Ishikawa (cell line): ENCODE results near the gene MRPL44.

Source experiments
- CEBPB ChIP-seq: IDR thresholded peaks from 2 replicates; pipeline ENCODE4 v1.6.1; 2012
- CREB1 ChIP-seq: IDR thresholded peaks from 2 replicates; pipeline ENCODE4 v1.6.1; 2012; ENCODE audit warnings: low read depth
- EGR1 ChIP-seq: IDR thresholded peaks from 2 replicates; pipeline ENCODE4 v1.6.1; 2012
- EP300 ChIP-seq: IDR thresholded peaks from 2 replicates; pipeline ENCODE4 v1.6.1; 2012; ENCODE audit warnings: borderline replicate concordance
- FOXM1 ChIP-seq: IDR thresholded peaks from 2 replicates; pipeline ENCODE4 v1.6.1; 2012; ENCODE audit warnings: low read depth, borderline replicate concordance
- NFIC ChIP-seq: IDR thresholded peaks from 2 replicates; pipeline ENCODE4 v1.6.1; 2012
- RAD21 ChIP-seq: IDR thresholded peaks from 2 replicates; pipeline ENCODE4 v1.6.1; 2012; ENCODE audit warnings: low read depth
- TAF1 ChIP-seq: IDR thresholded peaks from 2 replicates; pipeline ENCODE4 v1.6.1; 2012; ENCODE audit warnings: low read depth, mild to moderate bottlenecking
- TCF12 ChIP-seq: IDR thresholded peaks from 2 replicates; pipeline ENCODE4 v1.6.1; 2012; ENCODE audit warnings: low read depth
- TEAD4 ChIP-seq: IDR thresholded peaks from 2 replicates; pipeline ENCODE4 v1.6.1; 2012
- YY1 ChIP-seq: IDR thresholded peaks from 2 replicates; pipeline ENCODE4 v1.6.1; 2012; ENCODE audit warnings: low read depth
- ZBTB7A ChIP-seq: IDR thresholded peaks from 2 replicates; pipeline ENCODE4 v1.6.1; 2012; ENCODE audit warnings: low read depth
- TF ChIP-seq, protein P1 (sequence below): IDR thresholded peaks from 2 replicates; pipeline ENCODE4 v1.6.1; 2012
- TF ChIP-seq, protein P2 (sequence below): IDR thresholded peaks from 2 replicates; pipeline ENCODE4 v1.6.1; 2012; ENCODE audit warnings: low read depth, mild to moderate bottlenecking
- TF ChIP-seq, protein P3 (sequence below): IDR thresholded peaks from 2 replicates; pipeline ENCODE4 v1.6.1; 2012

Gene MRPL44

DNA sequence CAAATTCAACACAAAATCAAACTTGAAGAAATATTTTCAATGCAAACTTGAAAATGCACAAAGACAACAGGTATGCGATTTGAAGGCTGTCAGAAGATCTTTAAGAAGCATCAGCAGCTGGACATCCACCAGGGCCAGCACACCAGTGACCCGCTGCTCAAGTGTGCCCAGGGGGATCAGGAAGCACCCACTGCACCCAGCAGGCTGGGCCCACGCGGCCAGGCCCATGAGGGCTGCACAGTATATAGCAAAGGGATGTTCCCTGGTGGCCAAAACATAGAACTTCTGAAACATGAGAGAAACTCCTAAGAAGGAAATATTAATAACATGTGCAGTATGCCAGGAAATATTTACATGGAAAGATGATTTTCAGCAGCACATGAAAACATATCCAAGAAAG, 37.2 kb upstream of the MRPL44 start:
- TF ChIP-seq CREB1 = no peak
- TF ChIP-seq, protein P1, sequence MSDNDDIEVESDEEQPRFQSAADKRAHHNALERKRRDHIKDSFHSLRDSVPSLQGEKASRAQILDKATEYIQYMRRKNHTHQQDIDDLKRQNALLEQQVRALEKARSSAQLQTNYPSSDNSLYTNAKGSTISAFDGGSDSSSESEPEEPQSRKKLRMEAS = no peak
- TF ChIP-seq, protein P2, sequence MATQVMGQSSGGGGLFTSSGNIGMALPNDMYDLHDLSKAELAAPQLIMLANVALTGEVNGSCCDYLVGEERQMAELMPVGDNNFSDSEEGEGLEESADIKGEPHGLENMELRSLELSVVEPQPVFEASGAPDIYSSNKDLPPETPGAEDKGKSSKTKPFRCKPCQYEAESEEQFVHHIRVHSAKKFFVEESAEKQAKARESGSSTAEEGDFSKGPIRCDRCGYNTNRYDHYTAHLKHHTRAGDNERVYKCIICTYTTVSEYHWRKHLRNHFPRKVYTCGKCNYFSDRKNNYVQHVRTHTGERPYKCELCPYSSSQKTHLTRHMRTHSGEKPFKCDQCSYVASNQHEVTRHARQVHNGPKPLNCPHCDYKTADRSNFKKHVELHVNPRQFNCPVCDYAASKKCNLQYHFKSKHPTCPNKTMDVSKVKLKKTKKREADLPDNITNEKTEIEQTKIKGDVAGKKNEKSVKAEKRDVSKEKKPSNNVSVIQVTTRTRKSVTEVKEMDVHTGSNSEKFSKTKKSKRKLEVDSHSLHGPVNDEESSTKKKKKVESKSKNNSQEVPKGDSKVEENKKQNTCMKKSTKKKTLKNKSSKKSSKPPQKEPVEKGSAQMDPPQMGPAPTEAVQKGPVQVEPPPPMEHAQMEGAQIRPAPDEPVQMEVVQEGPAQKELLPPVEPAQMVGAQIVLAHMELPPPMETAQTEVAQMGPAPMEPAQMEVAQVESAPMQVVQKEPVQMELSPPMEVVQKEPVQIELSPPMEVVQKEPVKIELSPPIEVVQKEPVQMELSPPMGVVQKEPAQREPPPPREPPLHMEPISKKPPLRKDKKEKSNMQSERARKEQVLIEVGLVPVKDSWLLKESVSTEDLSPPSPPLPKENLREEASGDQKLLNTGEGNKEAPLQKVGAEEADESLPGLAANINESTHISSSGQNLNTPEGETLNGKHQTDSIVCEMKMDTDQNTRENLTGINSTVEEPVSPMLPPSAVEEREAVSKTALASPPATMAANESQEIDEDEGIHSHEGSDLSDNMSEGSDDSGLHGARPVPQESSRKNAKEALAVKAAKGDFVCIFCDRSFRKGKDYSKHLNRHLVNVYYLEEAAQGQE = no peak
- no peak for TF ChIP-seq CEBPB
- TF ChIP-seq EGR1 = no peak
- TF ChIP-seq NFIC = no peak
- no peak for TF ChIP-seq YY1
- no peak for TF ChIP-seq ZBTB7A
- no peak for TF ChIP-seq TAF1
- TF ChIP-seq TCF12 = no peak

DNA sequence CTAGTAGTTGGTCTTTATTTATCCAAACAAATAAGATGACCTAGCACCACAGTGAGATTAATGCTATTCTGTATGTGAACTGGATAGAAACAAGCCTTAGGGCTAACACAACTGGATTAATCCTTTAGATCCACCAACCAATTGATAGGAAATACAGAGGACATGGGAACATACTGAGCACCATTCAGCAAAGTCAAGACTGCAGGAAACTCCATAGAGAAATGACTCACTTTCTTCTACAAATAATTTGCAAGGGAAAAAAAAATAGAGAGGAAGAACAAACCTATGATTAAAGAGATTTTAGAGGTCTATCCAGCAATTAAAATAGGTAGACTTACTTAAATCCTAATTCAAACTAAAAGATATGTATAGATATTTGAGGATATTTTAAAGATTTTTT, 36.1 kb upstream of the MRPL44 start:
- TF ChIP-seq, protein P3, sequence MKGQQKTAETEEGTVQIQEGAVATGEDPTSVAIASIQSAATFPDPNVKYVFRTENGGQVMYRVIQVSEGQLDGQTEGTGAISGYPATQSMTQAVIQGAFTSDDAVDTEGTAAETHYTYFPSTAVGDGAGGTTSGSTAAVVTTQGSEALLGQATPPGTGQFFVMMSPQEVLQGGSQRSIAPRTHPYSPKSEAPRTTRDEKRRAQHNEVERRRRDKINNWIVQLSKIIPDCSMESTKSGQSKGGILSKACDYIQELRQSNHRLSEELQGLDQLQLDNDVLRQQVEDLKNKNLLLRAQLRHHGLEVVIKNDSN = no peak
- TF ChIP-seq, protein P2 = no peak
- TF ChIP-seq TEAD4 (no peak), YY1 (no peak), EGR1 (no peak), CREB1 (no peak), RAD21 (no peak), NFIC (no peak), EP300 (no peak), TCF12 (no peak), ZBTB7A (no peak), FOXM1 (no peak), TAF1 (no peak), CEBPB (no peak)
- TF ChIP-seq, protein P1 = no peak

DNA sequence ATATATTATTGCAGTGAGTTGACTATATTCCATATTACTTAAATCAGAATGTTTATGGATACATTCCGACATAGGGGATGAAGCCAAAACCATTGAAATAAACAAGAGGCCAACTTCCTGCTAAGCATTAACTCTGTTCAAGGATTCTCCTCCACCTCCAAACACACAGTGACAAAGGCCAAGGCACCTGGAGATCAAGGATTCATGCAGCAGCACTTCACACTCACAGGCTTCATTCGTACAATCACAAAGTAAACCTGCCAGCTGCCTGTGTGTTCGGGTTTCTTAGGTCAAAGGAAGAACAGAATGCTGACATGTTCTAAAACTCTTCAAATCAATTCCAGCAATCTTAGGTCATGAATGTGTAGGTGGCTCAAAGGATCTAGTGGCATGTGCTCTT, 35.0 kb upstream of the MRPL44 start:
- TF ChIP-seq FOXM1 (no peak), TAF1 (no peak), CREB1 (no peak), TCF12 (no peak), YY1 (no peak), TEAD4 (no peak), CEBPB (no peak), EP300 (no peak), EGR1 (no peak), NFIC (no peak), ZBTB7A (no peak)
- TF ChIP-seq, protein P1 = no peak
- TF ChIP-seq, protein P2 = no peak

DNA sequence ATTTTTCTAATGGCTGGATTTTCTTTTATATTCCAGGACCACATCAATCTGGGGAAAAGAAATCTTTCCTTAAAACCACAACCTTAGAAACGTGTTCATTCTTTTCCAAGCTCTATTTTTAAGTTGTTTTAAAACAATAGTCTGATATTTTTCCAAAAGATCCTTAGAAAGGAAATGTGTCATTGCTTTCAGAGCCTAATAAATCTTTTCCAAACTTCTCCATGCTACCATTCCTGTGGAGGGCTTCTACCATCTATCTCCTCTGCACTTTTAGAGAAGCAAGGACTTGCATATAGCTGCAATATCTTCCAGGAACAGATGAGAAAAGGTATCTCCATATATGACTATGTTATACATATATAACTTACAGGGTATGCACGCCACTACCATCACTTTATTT, 33.3 kb upstream of the MRPL44 start:
- no peak for TF ChIP-seq FOXM1
- TF ChIP-seq NFIC = no peak
- TF ChIP-seq RAD21 = no peak
- TF ChIP-seq EP300 = no peak
- TF ChIP-seq TEAD4 = no peak
- TF ChIP-seq, protein P3 = no peak
- TF ChIP-seq, protein P2 = no peak
- TF ChIP-seq EGR1 = no peak
- no peak for TF ChIP-seq CEBPB
- no peak for TF ChIP-seq ZBTB7A
- no peak for TF ChIP-seq TCF12
- no peak for TF ChIP-seq CREB1
- no peak for TF ChIP-seq YY1
- TF ChIP-seq, protein P1 = no peak
- TF ChIP-seq TAF1 = no peak
